Superior temporal gyrus (tissue), 1 donor: ENCODE results near the gene CCSER1.
"Not testable (repeated sequence)": the region's sequence is repeated elsewhere in the genome, so short reads cannot be mapped to it uniquely, and the experiment has no call there.

ENCODE experiments used
- DNase-seq: peaks from one replicate; pipeline ENCODE4 v3.0.0-alpha.2; 2016; ENCODE audit errors: extremely low spot score

The CCSER1 gene

DNA sequence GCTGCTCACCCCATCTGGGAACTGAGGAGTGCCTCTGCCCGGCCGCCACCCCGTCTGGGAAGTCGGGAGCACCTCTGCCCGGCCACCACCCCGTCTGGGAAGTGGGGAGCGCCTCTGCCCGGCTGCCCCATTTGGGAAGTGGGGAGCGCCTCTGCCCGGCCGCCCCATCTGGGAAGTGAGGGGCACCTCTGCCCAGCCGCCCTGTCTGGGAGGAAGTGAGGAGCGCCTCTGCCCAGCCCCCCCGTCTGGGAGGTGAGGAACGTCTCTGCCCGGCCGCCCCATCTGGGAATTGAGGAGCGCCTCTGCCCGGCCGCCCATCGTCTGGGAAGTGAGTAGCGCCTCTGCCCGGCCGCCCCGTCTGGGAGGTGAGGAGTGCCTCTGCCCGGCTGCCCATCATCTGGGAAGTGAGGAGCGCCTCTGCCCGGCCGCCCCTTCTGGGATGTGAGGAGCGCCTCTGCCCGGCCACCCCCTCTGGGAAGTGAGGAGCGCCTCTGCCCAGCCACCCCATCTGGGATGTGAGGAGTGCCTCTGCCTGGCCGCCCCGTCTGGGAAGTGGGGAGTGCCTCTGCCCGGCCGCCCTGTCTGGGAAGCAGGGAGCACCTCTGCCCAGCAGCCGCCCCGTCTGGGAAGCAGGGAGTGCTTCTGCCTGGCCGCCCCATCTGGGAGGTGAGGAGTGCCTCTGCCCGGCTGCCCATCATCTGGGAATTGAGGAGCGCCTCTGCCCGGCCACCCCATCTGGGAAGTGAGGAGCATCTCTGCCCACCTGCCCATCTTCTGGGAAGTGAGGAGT lies 1040.9 kb downstream of the CCSER1 start:
- not testable (repeated sequence) for DNase-seq

DNA sequence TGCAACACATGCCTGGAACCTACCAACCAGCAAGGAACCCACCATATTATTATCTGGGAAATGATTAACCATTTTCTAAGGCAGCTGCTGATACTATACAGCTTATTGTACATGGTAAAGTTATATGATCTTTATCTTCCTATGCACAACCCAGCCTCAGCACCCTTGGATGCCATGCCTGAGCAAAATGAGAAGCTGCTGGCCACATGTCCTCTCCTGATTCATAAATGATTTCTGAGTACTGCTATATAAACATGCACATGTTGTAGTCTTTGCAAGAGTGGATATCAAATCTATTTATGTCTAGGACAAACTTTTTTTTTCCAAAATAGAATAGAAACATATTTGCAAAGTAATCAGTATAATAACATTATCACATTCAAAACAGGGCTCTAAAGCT lies 1043.6 kb downstream of the CCSER1 start:
- DNase-seq, result no peak

DNA sequence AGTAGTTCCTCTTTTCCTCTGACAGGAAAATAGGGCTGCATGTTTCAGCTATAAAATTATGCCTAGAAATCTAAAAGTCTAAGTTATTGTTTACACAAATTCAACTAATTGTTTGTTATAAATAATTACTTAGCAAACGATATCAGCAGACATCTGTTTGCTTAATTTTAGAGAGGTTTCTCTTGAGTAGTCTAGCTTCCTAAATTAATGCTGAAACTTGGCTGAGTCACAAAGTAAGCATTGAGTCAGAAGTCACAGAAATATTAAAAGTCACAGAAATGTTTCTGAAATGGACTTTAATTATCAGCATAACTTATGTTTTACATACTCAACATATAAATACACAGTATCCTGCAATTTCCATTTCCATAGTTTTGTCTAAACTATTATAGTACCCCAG lies 1044.0 kb downstream of the CCSER1 start:
- DNase-seq, result no peak

DNA sequence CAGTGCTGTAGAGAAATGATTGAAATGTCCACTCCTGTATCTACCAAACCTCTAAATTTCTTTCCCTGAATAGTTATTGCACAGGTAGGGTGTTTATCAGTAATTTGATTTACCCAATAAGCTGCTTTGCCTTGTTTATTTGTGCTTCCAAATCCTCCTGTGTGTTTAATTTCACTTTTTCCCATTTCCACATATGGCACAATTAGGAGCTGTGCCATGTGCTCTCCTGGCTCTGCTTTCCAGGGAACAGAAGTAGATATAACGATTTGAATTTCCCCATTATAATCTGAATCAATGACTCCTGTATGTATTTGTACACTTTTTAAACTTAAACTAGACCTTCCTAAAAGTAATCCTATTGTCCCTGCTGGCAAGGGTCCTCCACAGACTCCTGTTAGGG lies 1057.9 kb downstream of the CCSER1 start:
- DNase-seq, result not testable (repeated sequence)

DNA sequence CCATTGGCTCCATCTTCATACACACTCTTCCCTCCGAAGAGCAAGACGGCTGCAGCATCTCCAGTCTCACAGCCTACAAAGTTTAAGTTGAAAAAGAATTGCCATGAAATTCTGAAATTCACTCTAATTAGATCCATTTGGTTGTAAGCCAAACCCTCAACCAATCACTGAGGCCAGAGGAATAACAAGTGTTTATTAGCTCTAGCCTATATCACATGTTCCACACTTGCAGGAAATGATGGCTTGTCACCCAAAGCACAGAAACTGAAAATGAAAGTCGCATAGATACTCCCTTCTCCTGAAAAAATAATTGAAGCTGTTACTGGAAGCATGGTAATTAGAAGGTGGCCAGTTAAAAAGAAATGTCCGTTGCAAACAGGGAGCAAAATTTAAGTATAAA lies 1071.8 kb downstream of the CCSER1 start:
- DNase-seq, result peak; percentile 63

DNA sequence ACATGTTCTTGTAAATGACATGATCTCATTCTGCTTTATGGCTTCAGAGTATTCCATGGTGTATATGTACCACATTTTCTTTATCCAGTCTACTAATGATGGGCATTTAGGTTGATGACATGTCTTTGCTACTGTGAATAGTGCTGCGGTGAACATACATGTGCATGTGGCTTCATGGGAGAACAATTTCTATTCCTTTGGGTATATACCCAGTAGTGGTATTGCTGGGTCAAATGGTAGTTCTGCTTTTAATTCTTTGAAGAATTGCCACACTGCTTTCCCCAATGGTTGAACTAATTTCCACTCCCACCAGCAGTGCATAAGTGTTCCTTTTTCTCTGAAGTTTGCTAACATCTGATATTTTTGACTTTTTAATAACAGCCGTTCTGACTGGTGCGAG lies 1080.3 kb downstream of the CCSER1 start:
- DNase-seq, result no peak

DNA sequence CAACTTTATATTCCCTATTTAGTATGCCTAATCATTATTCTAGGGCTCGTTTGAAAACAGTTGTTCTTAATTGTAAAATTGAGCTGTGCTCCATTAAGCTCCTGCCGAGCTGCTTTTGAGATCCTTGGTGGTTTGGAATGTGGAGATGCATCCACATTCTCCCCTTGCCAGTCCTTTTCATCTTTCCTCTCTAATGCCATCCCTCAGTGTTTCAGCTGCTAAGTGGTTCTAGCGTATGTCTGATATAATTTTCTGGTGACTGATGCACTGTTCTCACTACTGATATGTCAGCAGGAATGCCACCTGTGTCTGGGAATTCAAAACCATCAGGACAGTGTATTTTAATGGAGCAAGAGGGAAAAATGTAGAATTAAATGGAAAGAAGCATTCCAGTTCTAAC lies 1085.0 kb downstream of the CCSER1 start:
- DNase-seq, result no peak

- not testable (repeated sequence) for DNase-seq
Measured at GRCh38 chr4:91217831-91218403, 1090.7 kb downstream of the CCSER1 start.

DNA sequence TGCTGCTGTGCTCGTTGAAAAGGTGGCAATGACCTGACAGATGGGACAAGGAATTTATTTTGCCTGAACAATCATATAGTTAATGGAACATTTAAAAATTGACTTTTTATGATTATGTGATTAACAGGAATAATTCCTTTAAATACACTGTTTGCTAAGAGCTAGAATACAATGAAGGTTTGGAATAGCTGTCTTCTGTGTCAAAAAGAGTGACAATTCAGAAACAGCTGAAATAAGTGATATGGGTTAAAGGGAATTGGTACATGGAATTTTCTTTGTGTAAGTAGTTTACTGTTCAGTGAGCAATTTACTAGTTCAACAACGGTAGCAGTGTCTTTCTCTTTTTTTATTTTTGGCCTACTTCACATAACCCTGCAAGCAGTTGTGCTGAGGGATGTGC lies 1093.1 kb downstream of the CCSER1 start:
- peak; percentile 39 for DNase-seq

GRCh38 chr4:91222014-91222413 lies 1094.8 kb downstream of the CCSER1 start:
- no peak for DNase-seq

DNA sequence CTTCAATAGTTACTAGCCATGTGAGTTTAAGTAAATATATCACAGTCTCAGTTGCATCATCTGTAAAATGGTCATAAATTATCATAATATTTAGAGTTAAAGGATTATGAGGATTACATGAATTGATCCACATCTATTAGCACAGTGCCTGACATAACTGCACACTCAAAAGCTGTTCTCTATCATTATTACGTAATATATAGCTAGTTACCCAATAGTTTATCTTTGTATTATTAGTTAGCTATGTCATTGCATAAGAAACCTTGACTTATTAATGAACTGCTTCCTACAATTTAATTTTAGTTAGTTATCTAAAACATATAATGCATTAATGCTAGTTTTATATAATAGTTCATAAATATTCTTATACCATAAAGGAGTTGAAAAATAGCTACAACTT lies 1099.7 kb downstream of the CCSER1 start:
- DNase-seq, result no peak

DNA sequence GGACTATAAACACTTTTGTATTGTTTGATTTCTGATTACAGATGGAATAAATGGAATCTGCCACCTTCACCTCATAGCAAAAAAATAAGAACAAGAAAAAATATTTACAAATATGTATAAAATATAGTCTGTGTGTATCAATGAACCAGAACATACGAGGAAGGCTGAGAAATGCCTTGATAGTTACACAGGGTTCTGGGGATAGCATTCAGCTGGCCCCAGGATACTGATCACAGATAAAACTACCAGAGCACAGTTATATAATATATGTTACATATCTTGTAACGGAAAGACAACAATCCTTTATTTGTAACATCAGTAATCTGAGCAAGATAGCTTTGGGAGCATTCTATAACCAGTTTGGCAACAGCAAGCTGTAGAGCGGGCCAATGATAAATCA lies 1101.5 kb downstream of the CCSER1 start:
- no peak for DNase-seq

GRCh38 chr4:91233164-91233563 lies 1106.0 kb downstream of the CCSER1 start:
- no peak for DNase-seq

GRCh38 chr4:91243132-91243531 lies 1115.9 kb downstream of the CCSER1 start:
- DNase-seq, result no peak

GRCh38 chr4:91256043-91256442 lies 1128.8 kb downstream of the CCSER1 start:
- no peak for DNase-seq

DNA sequence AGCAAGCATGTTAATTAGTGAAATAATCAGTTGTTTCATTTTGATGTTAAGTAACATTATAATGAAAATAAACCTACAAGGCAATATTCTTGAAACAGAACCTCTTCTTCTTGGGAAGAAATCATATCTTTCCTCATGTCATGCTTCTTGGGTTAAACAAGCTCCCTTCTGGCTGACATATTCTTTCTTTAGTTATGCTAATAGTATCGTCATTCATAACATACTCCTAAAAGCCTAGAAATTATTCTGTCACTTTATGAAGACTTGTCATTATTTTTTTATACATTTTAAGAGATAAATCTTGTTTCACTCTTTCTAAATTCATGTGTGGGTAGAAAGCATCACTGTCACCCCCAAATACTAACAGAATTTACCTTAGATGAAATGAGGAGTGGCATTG lies 1129.6 kb downstream of the CCSER1 start:
- DNase-seq, result no peak

- DNase-seq, result no peak
Measured at GRCh38 chr4:91257721-91258120, 1130.5 kb downstream of the CCSER1 start.

DNA sequence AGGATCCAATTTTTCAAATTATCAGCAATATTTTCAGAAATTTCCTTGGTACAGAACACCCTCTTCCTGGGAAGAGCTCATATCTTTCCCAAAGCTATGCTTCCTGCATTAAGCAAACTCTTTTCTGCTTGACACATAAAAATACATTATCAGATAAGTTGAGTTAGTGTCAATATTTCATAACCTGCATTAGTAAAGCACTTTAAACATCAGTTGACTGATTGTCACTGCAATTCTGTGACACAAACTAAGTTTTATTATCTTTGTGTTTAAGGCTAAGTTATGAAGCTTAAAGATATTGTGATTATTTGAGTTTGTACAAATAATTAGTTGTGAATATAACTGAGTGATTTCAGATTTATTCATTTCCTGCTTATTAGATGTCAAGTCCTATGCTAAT lies 1131.1 kb downstream of the CCSER1 start:
- no peak for DNase-seq

DNA sequence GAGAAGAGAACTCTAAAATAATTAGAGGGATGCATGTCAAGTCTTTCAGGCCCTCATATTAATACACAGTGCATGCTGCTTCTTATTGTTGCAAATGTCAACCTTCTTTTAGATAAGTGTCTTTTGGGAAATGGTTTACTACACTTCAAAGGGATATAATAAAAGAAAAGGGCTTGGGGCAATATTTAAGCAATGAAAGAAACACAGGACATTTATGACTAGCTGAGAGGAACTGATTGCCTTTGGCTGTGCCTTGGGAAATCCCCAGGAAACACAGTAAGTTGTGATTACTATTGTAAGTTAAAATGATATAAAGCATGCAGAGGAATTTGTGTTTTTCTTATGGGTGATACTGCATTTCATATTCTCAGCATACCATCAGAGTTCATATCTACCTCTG lies 1140.3 kb downstream of the CCSER1 start:
- no peak for DNase-seq

GRCh38 chr4:91268481-91268880 lies 1141.3 kb downstream of the CCSER1 start:
- not testable (repeated sequence) for DNase-seq

DNA sequence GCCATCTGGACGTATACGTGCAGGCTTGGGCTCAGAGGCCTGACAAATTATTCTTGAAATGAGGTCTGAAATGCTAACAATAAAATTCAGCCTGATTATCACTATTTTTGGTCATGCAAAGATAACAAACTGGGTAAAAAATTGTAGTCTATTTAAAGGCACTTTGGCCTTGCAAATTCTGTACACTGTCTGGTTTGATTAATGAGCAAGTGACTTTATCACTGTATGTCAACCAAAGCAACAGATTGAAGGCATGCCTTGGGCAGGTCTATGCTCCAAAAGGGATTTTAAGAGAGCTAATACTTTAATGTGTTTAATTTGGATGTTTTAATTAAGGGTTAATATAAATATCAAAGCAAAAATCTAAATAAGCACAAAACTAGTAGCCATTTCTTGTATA lies 1141.7 kb downstream of the CCSER1 start:
- DNase-seq, result no peak

DNA sequence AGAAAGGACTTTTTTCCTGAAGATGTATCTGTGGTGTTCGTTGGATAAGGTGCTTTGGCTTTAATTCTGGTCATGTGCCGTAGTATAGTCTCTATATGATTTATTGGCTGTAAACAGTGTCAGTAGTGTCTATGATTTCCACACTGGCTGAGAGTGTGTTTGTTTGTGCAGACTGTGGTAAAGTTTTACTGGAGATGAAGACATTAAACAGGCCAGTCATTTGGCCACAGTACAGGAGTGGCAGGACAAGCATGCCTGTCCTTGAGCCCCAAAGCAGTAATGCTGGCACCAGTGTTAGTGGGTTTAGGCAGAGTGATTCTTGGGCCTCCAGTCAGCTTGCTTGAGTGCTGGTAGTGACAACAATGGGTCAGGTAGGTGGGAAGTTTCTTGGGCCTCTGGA lies 1152.7 kb downstream of the CCSER1 start:
- DNase-seq, result no peak

- no peak for DNase-seq
Measured at GRCh38 chr4:91280551-91281290, 1153.5 kb downstream of the CCSER1 start.
